IPS DF 6.9 (cell line): ENCODE measurements around the gene SYN1.

Experiments used
- DNase-seq: peaks from one replicate; pipeline ENCODE4 v3.0.0-alpha.2; 2013; ENCODE audit warnings: low read depth, low spot score
- H3K27ac ChIP-seq: one replicate; pipeline ENCODE4 v1.5.1; 2013; ENCODE audit warnings: low read length, control low read depth
- H3K27me3 ChIP-seq: 2 replicates; pipeline ENCODE4 v1.6.1; 2013; ENCODE audit warnings: mild to moderate bottlenecking, low read length; ENCODE audit not compliant: control insufficient read depth, insufficient read depth
- H3K36me3 ChIP-seq: 2 replicates; pipeline ENCODE4 v1.6.1; 2013; ENCODE audit warnings: low read length; ENCODE audit not compliant: control insufficient read depth, insufficient read depth
- H3K4me1 ChIP-seq: 2 replicates; pipeline ENCODE4 v1.6.1; 2013; ENCODE audit warnings: low read length; ENCODE audit not compliant: control insufficient read depth, insufficient read depth
- H3K4me3 ChIP-seq: 2 replicates; pipeline ENCODE4 v1.5.1; 2013; ENCODE audit warnings: mild to moderate bottlenecking, low read length
- H3K9me3 ChIP-seq: 2 replicates; pipeline ENCODE4 v1.6.1; 2013; ENCODE audit warnings: low read length, inconsistent platforms; ENCODE audit not compliant: control insufficient read depth, insufficient read depth
- WGBS: extraction: QIAGEN DNeasy Blood & Tissue Kit; methylation state at CpG from one replicate; pipeline ENCODE4 v1.1.7; 2013; ENCODE audit warnings: mixed read lengths, missing lambda C conversion rate; ENCODE audit not compliant: insufficient read length, insufficient coverage; 5-methylcytosine and 5-hydroxymethylcytosine counted together

Gene SYN1

GRCh38 chrX:47530049-47530448 lies 89.6 kb downstream of the SYN1 start:
- Histone ChIP-seq H3K9me3 (no peaks in the 10 kb centered on the region), H3K4me3 (no peak overlapping the region), H3K27me3 (no peaks in the 10 kb centered on the region), H3K36me3 (no peaks in the 10 kb centered on the region), H3K4me1 (no peaks in the 10 kb centered on the region), H3K27ac (no peak overlapping the region)
- WGBS, result no CpG with 5 or more reads among the region's 6 CpGs
- DNase-seq, result no peak

DNA sequence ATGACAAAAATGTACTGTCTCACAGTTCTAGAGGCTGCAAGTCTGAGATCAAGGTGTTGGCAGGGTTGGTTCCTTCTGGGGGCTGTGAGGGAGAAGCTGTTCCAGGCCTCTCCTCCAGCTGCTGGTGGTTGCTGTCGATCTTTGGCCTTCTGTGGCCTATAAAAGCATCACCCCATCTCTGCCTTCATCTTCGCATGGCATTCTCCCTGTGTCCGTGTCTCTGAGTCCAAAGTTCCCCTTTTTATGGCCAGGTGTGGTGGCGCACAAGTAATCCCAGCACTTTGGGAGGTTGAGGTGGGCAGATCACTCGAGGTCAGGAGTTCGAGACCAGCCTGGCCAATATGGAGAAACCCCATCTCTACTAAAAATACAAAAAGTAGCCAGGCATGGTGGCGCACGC lies 90.1 kb downstream of the SYN1 start:
- Histone ChIP-seq H3K36me3 (no peaks in the 10 kb centered on the region), H3K27ac (no peak overlapping the region), H3K4me3 (no peak overlapping the region), H3K27me3 (no peaks in the 10 kb centered on the region), H3K4me1 (no peaks in the 10 kb centered on the region), H3K9me3 (no peaks in the 10 kb centered on the region)
- no peak for DNase-seq
- WGBS, result no CpG with 5 or more reads among the region's 8 CpGs

- Histone ChIP-seq H3K9me3 (no peaks in the 10 kb centered on the region), H3K27me3 (no peaks in the 10 kb centered on the region), H3K27ac (no peak overlapping the region), H3K4me3 (peak overlapping the region; percentile 48; the same call in 1 of the 2 replicates), H3K4me1 (no peaks in the 10 kb centered on the region), H3K36me3 (no peaks in the 10 kb centered on the region)
- WGBS, result no CpG with 5 or more reads among the region's 34 CpGs
- DNase-seq, result no peak
These were observed 95.9 kb downstream of the SYN1 start for GRCh38 chrX:47523713-47524166.

DNA sequence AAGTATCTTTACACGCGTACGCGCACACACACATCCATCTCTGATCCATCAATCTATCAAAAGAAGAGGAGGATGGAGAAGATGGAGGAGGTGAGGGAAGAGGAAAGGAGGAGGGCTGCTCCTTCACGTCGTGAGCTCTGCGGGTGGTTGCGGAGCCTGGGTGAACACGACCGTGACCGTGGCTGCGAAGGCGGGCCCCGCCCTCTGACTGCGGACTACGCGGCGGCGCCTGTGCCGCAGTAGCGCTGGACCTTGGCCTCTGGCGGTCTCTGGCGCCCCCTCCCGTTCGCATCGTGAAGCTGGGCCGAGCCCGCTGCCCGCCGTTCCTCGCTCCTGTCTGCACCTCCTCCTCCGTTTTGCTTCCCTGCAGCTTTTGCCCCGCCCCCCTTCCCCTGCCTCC lies 96.4 kb downstream of the SYN1 start:
- Histone ChIP-seq H3K27ac (no peak overlapping the region), H3K36me3 (no peaks in the 10 kb centered on the region), H3K27me3 (no peaks in the 10 kb centered on the region), H3K9me3 (no peaks in the 10 kb centered on the region), H3K4me3 (peak overlapping the region; percentile 48; the same call in 1 of the 2 replicates), H3K4me1 (no peaks in the 10 kb centered on the region)
- WGBS, result no CpG with 5 or more reads among the region's 33 CpGs
- peak; percentile 31 for DNase-seq
